NCI-H526 (cell line): ENCODE results near the gene ACACA.
"Not testable (repeated sequence)": the region's sequence is repeated elsewhere in the genome, so short reads cannot be mapped to it uniquely, and the experiment has no call there.

Experiments used
- DNase-seq, 2 experiments: peaks; one replicate each; lab custom pipeline; 2025; lab: John Stamatoyannopoulos, UW

ACACA gene

GRCh38 chr17:37393352-37393751, 13.3 kb downstream of the ACACA start:
- no peak for DNase-seq

- no peak for DNase-seq
These were observed 14.5 kb downstream of the ACACA start for GRCh38 chr17:37392024-37392590.

GRCh38 chr17:37391146-37391545, 15.5 kb downstream of the ACACA start:
- DNase-seq: no peak

GRCh38 chr17:37389160-37389559, 17.5 kb downstream of the ACACA start:
- peak; percentile 72 to 88 for DNase-seq

GRCh38 chr17:37388266-37388665, 18.4 kb downstream of the ACACA start:
- no peak for DNase-seq

- DNase-seq: peak; percentile 15 to 28
These were observed 20.2 kb downstream of the ACACA start for GRCh38 chr17:37386462-37386861.

- DNase-seq: no peak
These were observed 21.1 kb downstream of the ACACA start for GRCh38 chr17:37385474-37385990.

- DNase-seq: no peak
These were observed 22.0 kb downstream of the ACACA start for GRCh38 chr17:37384560-37385149.

- DNase-seq: no peak
These were observed 24.6 kb downstream of the ACACA start for GRCh38 chr17:37382056-37382455.

GRCh38 chr17:37375706-37376105, 30.9 kb downstream of the ACACA start, which contains the start of gene C17orf78:
Gene C17orf78 (plus strand): TSS chr17:37375985. CDS start chr17:37376093, 108 bp downstream.
- DNase-seq: no peak

GRCh38 chr17:37373530-37374159, 33.0 kb downstream of the ACACA start:
- DNase-seq: peak; percentile 79 to 93

GRCh38 chr17:37368577-37368976, 38.1 kb downstream of the ACACA start:
- no peak for DNase-seq

- no peak for DNase-seq
These were observed 41.0 kb downstream of the ACACA start for GRCh38 chr17:37365589-37365988.

GRCh38 chr17:37361543-37361942, 45.1 kb downstream of the ACACA start:
- DNase-seq: peak in 1 of 2 experiments; percentile 8

- DNase-seq: no peak
These were observed 46.0 kb downstream of the ACACA start for GRCh38 chr17:37360632-37361031.

- DNase-seq: no peak
These were observed 46.9 kb downstream of the ACACA start for GRCh38 chr17:37359682-37360188.

- DNase-seq: peak; percentile 74 to 96
These were observed 47.6 kb downstream of the ACACA start for GRCh38 chr17:37358830-37359681.

- DNase-seq: peak; percentile 83 to 85
These were observed 48.4 kb downstream of the ACACA start for GRCh38 chr17:37358098-37358829.

GRCh38 chr17:37356796-37357569, 49.7 kb downstream of the ACACA start:
- peak in 1 of 2 experiments; percentile 15 for DNase-seq

- DNase-seq: not testable (repeated sequence)
These were observed 59.7 kb downstream of the ACACA start for GRCh38 chr17:37346863-37347402.
